Ramos (cell line): ENCODE data around the gene LRP1-AS.

Source experiments
- in situ Hi-C: fragments of 300-500 bp; cut with MboI; formaldehyde crosslinking; loops from one replicate; pipeline ENCODE4 v1.14.3; 2022; ENCODE audit warnings: low sequenced_read_pairs; ENCODE audit not compliant: unreplicated experiment

The LRP1-AS gene

GRCh38 chr12:57145460-57146059, 1.9 kb downstream of the LRP1-AS start:
- in situ Hi-C loops: no loop called here

- in situ Hi-C loops: no loop called here
These were observed 4.0 kb downstream of the LRP1-AS start for GRCh38 chr12:57143454-57143853.

GRCh38 chr12:57142727-57143126, 4.7 kb downstream of the LRP1-AS start:
- in situ Hi-C loops: no loop called here

GRCh38 chr12:57142121-57142520, 5.3 kb downstream of the LRP1-AS start:
- in situ Hi-C loops: no loop called here

GRCh38 chr12:57141249-57141648, 6.2 kb downstream of the LRP1-AS start:
- in situ Hi-C loops: no loop called here

- in situ Hi-C loops: no loop called here
These were observed 7.4 kb downstream of the LRP1-AS start for GRCh38 chr12:57139796-57140649.

GRCh38 chr12:57138526-57139272, 8.7 kb downstream of the LRP1-AS start:
- in situ Hi-C loops: no loop called here

- in situ Hi-C loops: no loop called here
These were observed 11.7 kb downstream of the LRP1-AS start for GRCh38 chr12:57135527-57136326.

- in situ Hi-C loops: no loop called here
These were observed 12.5 kb downstream of the LRP1-AS start for GRCh38 chr12:57134949-57135348.

- in situ Hi-C loops: no loop called here
These were observed 13.5 kb downstream of the LRP1-AS start for GRCh38 chr12:57133916-57134315.

- in situ Hi-C loops: no loop called here
These were observed 14.3 kb downstream of the LRP1-AS start for GRCh38 chr12:57133013-57133569.

GRCh38 chr12:57131896-57132744, 15.3 kb downstream of the LRP1-AS start:
- in situ Hi-C loops: no loop called here

- in situ Hi-C loops: no loop called here
These were observed 16.5 kb downstream of the LRP1-AS start for GRCh38 chr12:57130941-57131340.

- in situ Hi-C loops: no loop called here
These were observed 17.5 kb downstream of the LRP1-AS start for GRCh38 chr12:57129889-57130288.

GRCh38 chr12:57129321-57129842, 18.0 kb downstream of the LRP1-AS start:
- in situ Hi-C loops: no loop called here

GRCh38 chr12:57128519-57129247, 18.7 kb downstream of the LRP1-AS start:
- in situ Hi-C loops: no loop called here

GRCh38 chr12:57127726-57128518, 19.5 kb downstream of the LRP1-AS start, which contains the start of gene LRP1:
TSS of gene LRP1 (plus strand) at chr12:57128483. CDS start at chr12:57128965, 482 bp downstream.
- in situ Hi-C loops: no loop called here
